ENCODE data around the gene SDF2. TPM values are rescaled to one million over a fixed set of nuclear protein-coding genes. Genes with fewer than 3 reads are reported as not detected.

The SDF2 gene
- total RNA-seq, 5 donors from 2014 or later (not counting 1 experiment from before 2014, with no cell fraction given), result 25.3 to 45.8 (median 43.9) TPM

- WGBS (ENCODE audit: insufficient coverage), result 96% methylated on average over 8 of the region's 10 CpGs
- CTCF ChIA-PET, result no interaction called here
- H3K27ac Mint-ChIP-seq, result no peak overlapping the region
- DNase-seq (no peak), ATAC-seq (replicated peaks in 1 of 4) (no peak)
- no peaks in the 10 kb centered on the region for H3K4me1 ChIP-seq (ENCODE audit: control insufficient read depth in 1 of 2, extremely low read depth in 1 of 2, insufficient read depth in 2 of 2, low read length in 2 of 2)
- no peak overlapping the region for H3K27ac ChIP-seq (ENCODE audit: low read length)
- H3K9me3 ChIP-seq, result no peaks in the 10 kb centered on the region
- peaks cover 56% of the 10 kb centered on the region for H3K36me3 Mint-ChIP-seq
- H3K4me3 Mint-ChIP-seq, result no peak overlapping the region
- no peaks in the 10 kb centered on the region for H3K9me3 Mint-ChIP-seq
- POLR2A ChIA-PET, result no interaction called here
- peaks cover 0 to 4% (median 0%) of the 10 kb centered on the region in 3 donors for H3K4me1 Mint-ChIP-seq
- H3K36me3 ChIP-seq (ENCODE audit: control insufficient read depth in 2 of 2, extremely low read depth in 1 of 2, insufficient read depth in 1 of 2, low read length in 1 of 2), result peaks cover 39 to 83% of the 10 kb centered on the region in 2 donors
- no peaks in the 10 kb centered on the region for H3K27me3 ChIP-seq (replicated peaks in 1 of 2; ENCODE audit: control insufficient read depth in 2 of 2, extremely low read depth in 1 of 2, insufficient read depth in 2 of 2, low read length in 1 of 2)
- H3K27me3 Mint-ChIP-seq, result no peaks in the 10 kb centered on the region
- H3K4me3 ChIP-seq (ENCODE audit: control insufficient read depth in 1 of 2, extremely low read depth in 1 of 2, low read length in 1 of 2), result no peak overlapping the region
These were observed 39.3 kb upstream of the SDF2 start for GRCh38 chr17:28700830-28701492.

GRCh38 chr17:28700278-28700677 lies 38.6 kb upstream of the SDF2 start:
- Mint-ChIP-seq H3K4me3 (no peak overlapping the region), H3K36me3 (peaks cover 60% of the 10 kb centered on the region), H3K27ac (no peak overlapping the region), H3K27me3 (no peaks in the 10 kb centered on the region), H3K4me1 (peaks cover 0 to 4% (median 0%) of the 10 kb centered on the region in 3 donors), H3K9me3 (no peaks in the 10 kb centered on the region)
- Histone ChIP-seq H3K36me3 (ENCODE audit: control insufficient read depth in 2 of 2, extremely low read depth in 1 of 2, insufficient read depth in 1 of 2, low read length in 1 of 2) (peaks cover 43 to 90% of the 10 kb centered on the region in 2 donors), H3K4me1 (ENCODE audit: control insufficient read depth in 1 of 2, extremely low read depth in 1 of 2, insufficient read depth in 2 of 2, low read length in 2 of 2) (no peaks in the 10 kb centered on the region), H3K27ac (ENCODE audit: low read length) (no peak overlapping the region), H3K9me3 (no peaks in the 10 kb centered on the region), H3K4me3 (ENCODE audit: control insufficient read depth in 1 of 2, extremely low read depth in 1 of 2, low read length in 1 of 2) (no peak overlapping the region), H3K27me3 (replicated peaks in 1 of 2; ENCODE audit: control insufficient read depth in 2 of 2, extremely low read depth in 1 of 2, insufficient read depth in 2 of 2, low read length in 1 of 2) (no peaks in the 10 kb centered on the region)
- ATAC-seq (replicated peaks in 1 of 4) (no peak), DNase-seq (no peak)
- WGBS (ENCODE audit: insufficient coverage), result 96% methylated on average over 5 of the region's 8 CpGs
- POLR2A ChIA-PET, result no interaction called here
- CTCF ChIA-PET, result no interaction called here

- CTCF ChIA-PET, result no interaction called here
These were observed 36.7 kb upstream of the SDF2 start for GRCh38 chr17:28698253-28698941.

GRCh38 chr17:28693869-28694268 lies 32.2 kb upstream of the SDF2 start:
- POLR2A ChIA-PET, result no interaction called here

More at GRCh38 chr17:28698253-28698941, 36.7 kb upstream of the SDF2 start:
- H3K27me3 Mint-ChIP-seq, result no peaks in the 10 kb centered on the region
- H3K4me3 Mint-ChIP-seq, result no peak overlapping the region
- WGBS (ENCODE audit: insufficient coverage), result 94% methylated on average over 5 of the region's 6 CpGs
- no peaks in the 10 kb centered on the region for H3K9me3 Mint-ChIP-seq
- H3K27ac ChIP-seq (ENCODE audit: low read length), result no peak overlapping the region
- H3K27me3 ChIP-seq (replicated peaks in 1 of 2; ENCODE audit: control insufficient read depth in 2 of 2, extremely low read depth in 1 of 2, insufficient read depth in 2 of 2, low read length in 1 of 2), result no peaks in the 10 kb centered on the region
- H3K4me1 ChIP-seq (ENCODE audit: control insufficient read depth in 1 of 2, extremely low read depth in 1 of 2, insufficient read depth in 2 of 2, low read length in 2 of 2), result no peaks in the 10 kb centered on the region
- H3K9me3 ChIP-seq, result no peaks in the 10 kb centered on the region
- peaks cover 68% of the 10 kb centered on the region for H3K36me3 Mint-ChIP-seq
- no peak overlapping the region for H3K27ac Mint-ChIP-seq
- H3K4me1 Mint-ChIP-seq, result no peaks in the 10 kb centered on the region
- peaks cover 41 to 99% of the 10 kb centered on the region in 2 donors for H3K36me3 ChIP-seq (ENCODE audit: control insufficient read depth in 2 of 2, extremely low read depth in 1 of 2, insufficient read depth in 1 of 2, low read length in 1 of 2)
- POLR2A ChIA-PET, result no interaction called here
- no peak for DNase-seq
- no peak for ATAC-seq (replicated peaks in 1 of 4)
- no peak overlapping the region for H3K4me3 ChIP-seq (ENCODE audit: control insufficient read depth in 1 of 2, extremely low read depth in 1 of 2, low read length in 1 of 2)

DNA sequence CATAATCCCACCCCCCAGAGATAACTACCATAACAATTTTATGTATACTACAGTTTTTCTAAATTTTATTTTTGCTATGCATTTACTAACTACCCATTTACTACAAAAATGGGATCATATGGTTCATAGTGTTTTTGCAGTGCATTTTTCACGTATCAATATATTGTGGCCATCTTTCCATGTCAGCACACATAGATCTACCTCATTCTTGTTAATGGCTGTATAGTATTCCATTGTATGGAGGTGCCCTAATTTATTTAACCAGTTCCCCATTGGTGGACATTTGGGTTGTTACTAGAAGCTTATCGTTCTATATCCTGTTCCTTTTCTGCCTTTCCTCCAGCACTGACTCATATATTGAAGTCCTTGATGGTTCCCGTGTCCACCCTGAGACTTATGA lies 27.3 kb upstream of the SDF2 start:
- no peak for ATAC-seq (replicated peaks in 1 of 4)

More at GRCh38 chr17:28693869-28694268, 32.2 kb upstream of the SDF2 start:
- Histone ChIP-seq H3K27ac (ENCODE audit: low read length) (no peak overlapping the region), H3K36me3 (ENCODE audit: control insufficient read depth in 2 of 2, extremely low read depth in 1 of 2, insufficient read depth in 1 of 2, low read length in 1 of 2) (peaks cover 16 to 83% of the 10 kb centered on the region in 2 donors), H3K9me3 (no peaks in the 10 kb centered on the region), H3K27me3 (replicated peaks in 1 of 2; ENCODE audit: control insufficient read depth in 2 of 2, extremely low read depth in 1 of 2, insufficient read depth in 2 of 2, low read length in 1 of 2) (no peaks in the 10 kb centered on the region), H3K4me1 (ENCODE audit: control insufficient read depth in 1 of 2, extremely low read depth in 1 of 2, insufficient read depth in 2 of 2, low read length in 2 of 2) (no peaks in the 10 kb centered on the region), H3K4me3 (ENCODE audit: control insufficient read depth in 1 of 2, extremely low read depth in 1 of 2, low read length in 1 of 2) (no peak overlapping the region)
- Mint-ChIP-seq H3K27me3 (no peaks in the 10 kb centered on the region), H3K4me3 (no peak overlapping the region), H3K27ac (no peak overlapping the region), H3K36me3 (peaks cover 54% of the 10 kb centered on the region), H3K9me3 (no peaks in the 10 kb centered on the region), H3K4me1 (no peaks in the 10 kb centered on the region)
- DNase-seq, result no peak
- CTCF ChIA-PET, result no interaction called here
- ATAC-seq (replicated peaks in 1 of 4), result no peak
- 100% methylated on average over 1 of the region's 1 CpG for WGBS (ENCODE audit: insufficient coverage)

GRCh38 chr17:28688481-28688880 lies 26.8 kb upstream of the SDF2 start:
- H3K27me3 ChIP-seq (replicated peaks in 1 of 2; ENCODE audit: control insufficient read depth in 2 of 2, extremely low read depth in 1 of 2, insufficient read depth in 2 of 2, low read length in 1 of 2), result no peaks in the 10 kb centered on the region
- peaks cover 9 to 79% of the 10 kb centered on the region in 2 donors for H3K36me3 ChIP-seq (ENCODE audit: control insufficient read depth in 2 of 2, extremely low read depth in 1 of 2, insufficient read depth in 1 of 2, low read length in 1 of 2)
- Mint-ChIP-seq H3K4me3 (no peak overlapping the region), H3K4me1 (no peaks in the 10 kb centered on the region), H3K36me3 (peaks cover 53% of the 10 kb centered on the region), H3K9me3 (no peaks in the 10 kb centered on the region), H3K27me3 (no peaks in the 10 kb centered on the region), H3K27ac (no peak overlapping the region)
- H3K4me3 ChIP-seq (ENCODE audit: control insufficient read depth in 1 of 2, extremely low read depth in 1 of 2, low read length in 1 of 2), result no peak overlapping the region
- ChIA-PET POLR2A (interaction anchor here (0.6 to 0.7 kb wide), 2 partner anchors 13 to 218 kb away, joined by 4 to 22 read pairs; no protein-coding TSS in a partner anchor), CTCF (no interaction called here)
- no peak overlapping the region for H3K27ac ChIP-seq (ENCODE audit: low read length)
- whole genome bisulfite sequencing (ENCODE audit: insufficient coverage), result no CpG with 5 or more reads among the region's 4 CpGs
- DNase-seq (no peak), ATAC-seq (replicated peaks in 1 of 4) (no peak)
- H3K9me3 ChIP-seq, result no peaks in the 10 kb centered on the region
- no peaks in the 10 kb centered on the region for H3K4me1 ChIP-seq (ENCODE audit: control insufficient read depth in 1 of 2, extremely low read depth in 1 of 2, insufficient read depth in 2 of 2, low read length in 2 of 2)

More for the DNA sequence above, 27.3 kb upstream of the SDF2 start:
- no peak for DNase-seq
- H3K4me3 Mint-ChIP-seq, result no peak overlapping the region
- Histone ChIP-seq H3K4me1 (ENCODE audit: control insufficient read depth in 1 of 2, extremely low read depth in 1 of 2, insufficient read depth in 2 of 2, low read length in 2 of 2) (no peaks in the 10 kb centered on the region), H3K9me3 (no peaks in the 10 kb centered on the region), H3K4me3 (ENCODE audit: control insufficient read depth in 1 of 2, extremely low read depth in 1 of 2, low read length in 1 of 2) (no peak overlapping the region), H3K27ac (ENCODE audit: low read length) (no peak overlapping the region), H3K36me3 (ENCODE audit: control insufficient read depth in 2 of 2, extremely low read depth in 1 of 2, insufficient read depth in 1 of 2, low read length in 1 of 2) (peaks cover 13 to 82% of the 10 kb centered on the region in 2 donors), H3K27me3 (replicated peaks in 1 of 2; ENCODE audit: control insufficient read depth in 2 of 2, extremely low read depth in 1 of 2, insufficient read depth in 2 of 2, low read length in 1 of 2) (no peaks in the 10 kb centered on the region)
- H3K4me1 Mint-ChIP-seq, result no peaks in the 10 kb centered on the region
- WGBS (ENCODE audit: insufficient coverage), result 88% methylated on average over 1 of the region's 3 CpGs
- H3K36me3 Mint-ChIP-seq, result peaks cover 57% of the 10 kb centered on the region
- no peak overlapping the region for H3K27ac Mint-ChIP-seq
- H3K9me3 Mint-ChIP-seq, result no peaks in the 10 kb centered on the region
- ChIA-PET CTCF (no interaction called here), POLR2A (interaction anchor here in 1 of 2 donors (0.7 kb wide), 1 partner anchor 22 kb away, joined by 3 read pairs; the partner anchor contains the start of gene PROCA1)
- no peaks in the 10 kb centered on the region for H3K27me3 Mint-ChIP-seq

All from T-cell (primary cell).